WTC11 (cell line): ENCODE results near the gene SNX30. TPM values are rescaled to one million over a fixed set of nuclear protein-coding genes. Genes with fewer than 3 reads are reported as not detected.

Experiments
- ATAC-seq: fragments of 200-7000 bp; cut with Tn5 transposase; 2 replicates; pipeline ENCODE4 v1.10.0; 2021; ENCODE audit warnings: mild to moderate bottlenecking, moderate library complexity
- CTCF ChIA-PET: fragments of 300-600 bp; sonication (Branson Sonifier 250); formaldehyde crosslinking; loops from one replicate; lab custom pipeline; 2021; ENCODE audit warnings: antibody characterized with exemption; lab: Charles Lee
- POLR2A ChIA-PET: fragments of 350-600 bp; sonication (Branson Sonifier 250); formaldehyde crosslinking; loops from one replicate; lab custom pipeline; 2021; ENCODE audit warnings: antibody characterized with exemption; lab: Charles Lee
- DNase-seq: peaks from one replicate; pipeline ENCODE4 v3.0.0; 2021; ENCODE audit warnings: low spot score
- H3K27ac Mint-ChIP-seq: 2 replicates; pipeline ENCODE4 v1.8.0; 2021; ENCODE audit warnings: mixed read lengths
- H3K27me3 Mint-ChIP-seq: 2 replicates; pipeline ENCODE4 v1.8.0; 2021; ENCODE audit warnings: low read depth, mild to moderate bottlenecking, moderate library complexity, mixed read lengths
- H3K36me3 Mint-ChIP-seq: 2 replicates; pipeline ENCODE4 v1.8.0; 2021; ENCODE audit warnings: mixed read lengths
- H3K4me1 Mint-ChIP-seq: 2 replicates; pipeline ENCODE4 v1.8.0; 2022; ENCODE audit warnings: mixed read lengths
- H3K4me3 Mint-ChIP-seq: 2 replicates; pipeline ENCODE4 v1.8.0; 2021; ENCODE audit warnings: mild to moderate bottlenecking, moderate library complexity, mixed read lengths
- H3K9me3 Mint-ChIP-seq: 2 replicates; pipeline ENCODE4 v1.8.0; 2021; ENCODE audit warnings: mixed read lengths
- ETV6 ChIP-seq: sonication (generic); formaldehyde crosslinking; IDR thresholded peaks from 2 replicates; pipeline ENCODE4 v1.8.1; 2022; ENCODE audit warnings: mild to moderate bottlenecking, missing genetic modification reagents
- GABPB1 ChIP-seq: sonication (generic); formaldehyde crosslinking; IDR thresholded peaks from 2 replicates; pipeline ENCODE4 v1.8.1; 2023; ENCODE audit warnings: mild to moderate bottlenecking, missing genetic modification reagents
- GTF2I ChIP-seq: fragments of 250-450 bp; sonication (Bioruptor Pico); conservative IDR thresholded peaks from 2 replicates; pipeline ENCODE4 v1.4.0; 2021; ENCODE audit warnings: mild to moderate bottlenecking
- JAZF1 ChIP-seq: fragments of 250-450 bp; sonication (Bioruptor Pico); IDR thresholded peaks from 2 replicates; pipeline ENCODE4 v1.9.0; 2021; ENCODE audit warnings: moderate library complexity, mild to moderate bottlenecking, inconsistent platforms
- KAT7 ChIP-seq: sonication (generic); formaldehyde crosslinking; IDR thresholded peaks from 2 replicates; pipeline ENCODE4 v1.8.1; 2023; ENCODE audit warnings: missing genetic modification reagents, mild to moderate bottlenecking, borderline replicate concordance
- MXD4 ChIP-seq: fragments of 250-450 bp; sonication (Bioruptor Pico); IDR thresholded peaks from 2 replicates; pipeline ENCODE4 v1.8.0; 2021; ENCODE audit warnings: mild to moderate bottlenecking, moderate library complexity, borderline replicate concordance
- NFYB ChIP-seq: sonication (generic); formaldehyde crosslinking; conservative IDR thresholded peaks from 2 replicates; pipeline ENCODE4 v1.8.0; 2022; ENCODE audit warnings: low read depth, missing genetic modification reagents
- NR2C2 ChIP-seq: sonication (generic); formaldehyde crosslinking; IDR thresholded peaks from 2 replicates; pipeline ENCODE4 v1.8.0; 2022; ENCODE audit warnings: mild to moderate bottlenecking, missing genetic modification reagents
- OVOL2 ChIP-seq: fragments of 250-450 bp; sonication (Bioruptor Pico); IDR thresholded peaks from 2 replicates; pipeline ENCODE4 v1.9.0; 2021; ENCODE audit warnings: mild to moderate bottlenecking, borderline replicate concordance
- ZNF219 ChIP-seq: sonication (generic); formaldehyde crosslinking; IDR thresholded peaks from 2 replicates; pipeline ENCODE4 v1.8.0; 2023; ENCODE audit warnings: missing genetic modification reagents, mild to moderate bottlenecking, borderline replicate concordance
- ZNF232 ChIP-seq: sonication (generic); formaldehyde crosslinking; IDR thresholded peaks from 2 replicates; pipeline ENCODE4 v1.8.0; 2022; ENCODE audit warnings: mild to moderate bottlenecking, missing genetic modification reagents
- total RNA-seq: library from RNA; stranded (reverse); gene quantifications from 3 replicates; pipeline ENCODE4 v1.2.3, GENCODE V29; 2021
- TF ChIP-seq, protein P1 (sequence below): fragments of 250-450 bp; sonication (Bioruptor Pico); conservative IDR thresholded peaks from 2 replicates; pipeline ENCODE4 v1.9.0; 2021; ENCODE audit warnings: mild to moderate bottlenecking
- TF ChIP-seq, protein P2 (sequence below): fragments of 250-450 bp; sonication (Bioruptor Pico); IDR thresholded peaks from 2 replicates; pipeline ENCODE4 v1.9.0; 2021; ENCODE audit warnings: mild to moderate bottlenecking
- TF ChIP-seq, protein P3 (sequence below): sonication (generic); formaldehyde crosslinking; IDR thresholded peaks from 2 replicates; pipeline ENCODE4 v1.8.1; 2023; ENCODE audit warnings: mild to moderate bottlenecking, missing genetic modification reagents
- TF ChIP-seq, protein P4 (sequence below): fragments of 250-450 bp; sonication (Bioruptor Pico); IDR thresholded peaks from 2 replicates; pipeline ENCODE4 v1.9.0; 2021; ENCODE audit warnings: mild to moderate bottlenecking, borderline replicate concordance
- TF ChIP-seq, protein P5 (sequence below): fragments of 200-600 bp; IDR thresholded peaks from 2 replicates; pipeline ENCODE4 v1.8.0; 2022; ENCODE audit warnings: antibody characterized with exemption

The SNX30 gene
- total RNA-seq, 1 experiment from 2014 or later, result 13.4 TPM

DNA sequence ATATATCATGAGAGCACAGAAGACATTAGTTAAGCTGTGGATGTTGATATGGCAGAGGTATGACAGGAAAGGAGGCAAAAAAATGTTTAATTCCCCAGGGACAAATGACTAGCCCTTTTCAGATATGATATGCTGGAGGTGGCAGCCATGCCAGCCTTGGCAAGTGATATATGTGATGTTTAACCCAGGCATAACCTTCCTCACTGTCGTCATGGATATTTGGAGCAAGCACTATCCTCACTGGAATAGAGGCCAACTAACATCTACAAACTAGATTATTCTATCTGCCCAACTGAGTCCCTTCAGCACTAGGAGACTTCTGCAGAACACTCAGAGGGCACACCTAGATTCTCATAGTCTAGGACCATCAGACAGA, 167.4 kb downstream of the SNX30 start (continued):
- TF ChIP-seq, protein P1, sequence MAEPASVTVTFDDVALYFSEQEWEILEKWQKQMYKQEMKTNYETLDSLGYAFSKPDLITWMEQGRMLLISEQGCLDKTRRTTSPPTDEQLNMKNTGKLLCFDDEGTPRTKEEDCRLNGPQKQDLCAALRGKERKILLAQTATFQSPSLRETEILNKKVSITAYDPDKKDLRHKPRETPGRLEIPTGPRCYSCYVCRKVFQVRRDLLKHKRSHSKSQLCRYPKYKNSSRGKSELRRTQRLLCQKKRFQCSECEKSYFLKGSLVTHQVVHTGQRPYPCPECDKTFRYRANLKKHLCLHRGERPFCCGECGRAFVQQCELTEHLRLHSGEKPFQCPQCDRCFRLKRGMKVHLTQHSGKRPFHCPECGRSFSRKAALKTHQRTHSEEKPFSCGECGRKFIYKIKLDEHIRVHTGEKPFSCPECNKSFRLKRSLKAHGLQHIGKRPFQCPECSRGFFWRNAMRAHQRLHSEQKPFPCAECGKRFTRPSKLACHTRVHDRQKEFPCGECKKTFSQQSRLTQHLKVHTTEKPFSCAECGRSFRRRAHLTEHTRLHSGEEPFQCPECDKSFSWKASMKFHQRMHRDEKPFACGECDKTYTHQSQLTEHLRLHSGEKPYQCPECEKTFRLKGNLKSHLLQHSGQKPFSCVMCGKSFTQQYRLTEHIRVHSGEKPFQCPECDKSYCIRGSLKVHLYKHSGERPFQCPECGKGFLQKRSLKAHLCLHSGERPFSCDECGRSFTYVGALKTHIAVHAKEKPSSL (CRISPR knock-in tag), result no peak
- TF ChIP-seq, protein P2, sequence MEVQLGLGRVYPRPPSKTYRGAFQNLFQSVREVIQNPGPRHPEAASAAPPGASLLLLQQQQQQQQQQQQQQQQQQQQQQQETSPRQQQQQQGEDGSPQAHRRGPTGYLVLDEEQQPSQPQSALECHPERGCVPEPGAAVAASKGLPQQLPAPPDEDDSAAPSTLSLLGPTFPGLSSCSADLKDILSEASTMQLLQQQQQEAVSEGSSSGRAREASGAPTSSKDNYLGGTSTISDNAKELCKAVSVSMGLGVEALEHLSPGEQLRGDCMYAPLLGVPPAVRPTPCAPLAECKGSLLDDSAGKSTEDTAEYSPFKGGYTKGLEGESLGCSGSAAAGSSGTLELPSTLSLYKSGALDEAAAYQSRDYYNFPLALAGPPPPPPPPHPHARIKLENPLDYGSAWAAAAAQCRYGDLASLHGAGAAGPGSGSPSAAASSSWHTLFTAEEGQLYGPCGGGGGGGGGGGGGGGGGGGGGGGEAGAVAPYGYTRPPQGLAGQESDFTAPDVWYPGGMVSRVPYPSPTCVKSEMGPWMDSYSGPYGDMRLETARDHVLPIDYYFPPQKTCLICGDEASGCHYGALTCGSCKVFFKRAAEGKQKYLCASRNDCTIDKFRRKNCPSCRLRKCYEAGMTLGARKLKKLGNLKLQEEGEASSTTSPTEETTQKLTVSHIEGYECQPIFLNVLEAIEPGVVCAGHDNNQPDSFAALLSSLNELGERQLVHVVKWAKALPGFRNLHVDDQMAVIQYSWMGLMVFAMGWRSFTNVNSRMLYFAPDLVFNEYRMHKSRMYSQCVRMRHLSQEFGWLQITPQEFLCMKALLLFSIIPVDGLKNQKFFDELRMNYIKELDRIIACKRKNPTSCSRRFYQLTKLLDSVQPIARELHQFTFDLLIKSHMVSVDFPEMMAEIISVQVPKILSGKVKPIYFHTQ (CRISPR knock-in tag), result no peak
- TF ChIP-seq MXD4 (CRISPR knock-in tag), result no peak
- no peak for TF ChIP-seq ZNF232 (CRISPR knock-in tag)
- no peak for TF ChIP-seq ETV6 (CRISPR knock-in tag)
- no peak for TF ChIP-seq NR2C2 (CRISPR knock-in tag)
- no peak for TF ChIP-seq KAT7 (CRISPR knock-in tag)
- TF ChIP-seq, protein P3, sequence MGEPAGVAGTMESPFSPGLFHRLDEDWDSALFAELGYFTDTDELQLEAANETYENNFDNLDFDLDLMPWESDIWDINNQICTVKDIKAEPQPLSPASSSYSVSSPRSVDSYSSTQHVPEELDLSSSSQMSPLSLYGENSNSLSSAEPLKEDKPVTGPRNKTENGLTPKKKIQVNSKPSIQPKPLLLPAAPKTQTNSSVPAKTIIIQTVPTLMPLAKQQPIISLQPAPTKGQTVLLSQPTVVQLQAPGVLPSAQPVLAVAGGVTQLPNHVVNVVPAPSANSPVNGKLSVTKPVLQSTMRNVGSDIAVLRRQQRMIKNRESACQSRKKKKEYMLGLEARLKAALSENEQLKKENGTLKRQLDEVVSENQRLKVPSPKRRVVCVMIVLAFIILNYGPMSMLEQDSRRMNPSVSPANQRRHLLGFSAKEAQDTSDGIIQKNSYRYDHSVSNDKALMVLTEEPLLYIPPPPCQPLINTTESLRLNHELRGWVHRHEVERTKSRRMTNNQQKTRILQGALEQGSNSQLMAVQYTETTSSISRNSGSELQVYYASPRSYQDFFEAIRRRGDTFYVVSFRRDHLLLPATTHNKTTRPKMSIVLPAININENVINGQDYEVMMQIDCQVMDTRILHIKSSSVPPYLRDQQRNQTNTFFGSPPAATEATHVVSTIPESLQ, result no peak
- TF ChIP-seq GTF2I (CRISPR knock-in tag), result no peak
- no peak for TF ChIP-seq ZNF219 (CRISPR knock-in tag)
- TF ChIP-seq NFYB (CRISPR knock-in tag), result no peak
- no peak for TF ChIP-seq GABPB1 (CRISPR knock-in tag)

DNA sequence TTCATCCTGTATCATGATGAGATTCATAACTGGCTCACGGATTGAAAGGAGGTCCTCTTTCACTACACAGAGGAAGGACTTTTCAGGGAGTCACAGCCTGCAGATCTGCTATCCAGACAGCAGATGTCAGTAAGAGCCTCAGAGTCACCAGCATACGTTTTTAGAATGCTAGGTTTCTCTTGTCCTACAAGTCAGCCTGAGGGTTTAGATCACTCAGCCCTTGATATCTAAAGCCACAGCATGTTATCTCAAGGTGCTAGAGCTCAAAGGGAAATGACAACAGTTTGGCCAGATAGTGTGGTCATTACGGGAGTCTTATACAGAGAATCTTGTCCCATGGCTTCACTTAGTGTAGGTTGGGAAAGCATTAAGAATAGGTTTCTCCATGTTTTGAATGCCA, 171.0 kb downstream of the SNX30 start:
- TF ChIP-seq, protein P4, sequence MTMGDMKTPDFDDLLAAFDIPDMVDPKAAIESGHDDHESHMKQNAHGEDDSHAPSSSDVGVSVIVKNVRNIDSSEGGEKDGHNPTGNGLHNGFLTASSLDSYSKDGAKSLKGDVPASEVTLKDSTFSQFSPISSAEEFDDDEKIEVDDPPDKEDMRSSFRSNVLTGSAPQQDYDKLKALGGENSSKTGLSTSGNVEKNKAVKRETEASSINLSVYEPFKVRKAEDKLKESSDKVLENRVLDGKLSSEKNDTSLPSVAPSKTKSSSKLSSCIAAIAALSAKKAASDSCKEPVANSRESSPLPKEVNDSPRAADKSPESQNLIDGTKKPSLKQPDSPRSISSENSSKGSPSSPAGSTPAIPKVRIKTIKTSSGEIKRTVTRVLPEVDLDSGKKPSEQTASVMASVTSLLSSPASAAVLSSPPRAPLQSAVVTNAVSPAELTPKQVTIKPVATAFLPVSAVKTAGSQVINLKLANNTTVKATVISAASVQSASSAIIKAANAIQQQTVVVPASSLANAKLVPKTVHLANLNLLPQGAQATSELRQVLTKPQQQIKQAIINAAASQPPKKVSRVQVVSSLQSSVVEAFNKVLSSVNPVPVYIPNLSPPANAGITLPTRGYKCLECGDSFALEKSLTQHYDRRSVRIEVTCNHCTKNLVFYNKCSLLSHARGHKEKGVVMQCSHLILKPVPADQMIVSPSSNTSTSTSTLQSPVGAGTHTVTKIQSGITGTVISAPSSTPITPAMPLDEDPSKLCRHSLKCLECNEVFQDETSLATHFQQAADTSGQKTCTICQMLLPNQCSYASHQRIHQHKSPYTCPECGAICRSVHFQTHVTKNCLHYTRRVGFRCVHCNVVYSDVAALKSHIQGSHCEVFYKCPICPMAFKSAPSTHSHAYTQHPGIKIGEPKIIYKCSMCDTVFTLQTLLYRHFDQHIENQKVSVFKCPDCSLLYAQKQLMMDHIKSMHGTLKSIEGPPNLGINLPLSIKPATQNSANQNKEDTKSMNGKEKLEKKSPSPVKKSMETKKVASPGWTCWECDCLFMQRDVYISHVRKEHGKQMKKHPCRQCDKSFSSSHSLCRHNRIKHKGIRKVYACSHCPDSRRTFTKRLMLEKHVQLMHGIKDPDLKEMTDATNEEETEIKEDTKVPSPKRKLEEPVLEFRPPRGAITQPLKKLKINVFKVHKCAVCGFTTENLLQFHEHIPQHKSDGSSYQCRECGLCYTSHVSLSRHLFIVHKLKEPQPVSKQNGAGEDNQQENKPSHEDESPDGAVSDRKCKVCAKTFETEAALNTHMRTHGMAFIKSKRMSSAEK (CRISPR knock-in tag), result no peak
- TF ChIP-seq OVOL2 (CRISPR knock-in tag), result no peak
- no peak for TF ChIP-seq JAZF1 (CRISPR knock-in tag)
- TF ChIP-seq, protein P5, sequence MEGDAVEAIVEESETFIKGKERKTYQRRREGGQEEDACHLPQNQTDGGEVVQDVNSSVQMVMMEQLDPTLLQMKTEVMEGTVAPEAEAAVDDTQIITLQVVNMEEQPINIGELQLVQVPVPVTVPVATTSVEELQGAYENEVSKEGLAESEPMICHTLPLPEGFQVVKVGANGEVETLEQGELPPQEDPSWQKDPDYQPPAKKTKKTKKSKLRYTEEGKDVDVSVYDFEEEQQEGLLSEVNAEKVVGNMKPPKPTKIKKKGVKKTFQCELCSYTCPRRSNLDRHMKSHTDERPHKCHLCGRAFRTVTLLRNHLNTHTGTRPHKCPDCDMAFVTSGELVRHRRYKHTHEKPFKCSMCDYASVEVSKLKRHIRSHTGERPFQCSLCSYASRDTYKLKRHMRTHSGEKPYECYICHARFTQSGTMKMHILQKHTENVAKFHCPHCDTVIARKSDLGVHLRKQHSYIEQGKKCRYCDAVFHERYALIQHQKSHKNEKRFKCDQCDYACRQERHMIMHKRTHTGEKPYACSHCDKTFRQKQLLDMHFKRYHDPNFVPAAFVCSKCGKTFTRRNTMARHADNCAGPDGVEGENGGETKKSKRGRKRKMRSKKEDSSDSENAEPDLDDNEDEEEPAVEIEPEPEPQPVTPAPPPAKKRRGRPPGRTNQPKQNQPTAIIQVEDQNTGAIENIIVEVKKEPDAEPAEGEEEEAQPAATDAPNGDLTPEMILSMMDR, result no peak
- Mint-ChIP-seq H3K9me3 (no peaks in the 10 kb centered on the region), H3K4me1 (peaks cover 3% of the 10 kb centered on the region; the same call in 1 of the 2 replicates), H3K27me3 (peaks cover 24% of the 10 kb centered on the region), H3K27ac (no peak overlapping the region), H3K4me3 (no peak overlapping the region), H3K36me3 (no peaks in the 10 kb centered on the region)
- peak; percentile 89 for ATAC-seq
- CTCF ChIA-PET, result interaction anchor here (1.2 to 1.5 kb wide), 2 partner anchors 18 to 50 kb away, joined by 3 to 5 read pairs; no protein-coding TSS in a partner anchor
- POLR2A ChIA-PET, result no interaction called here
- DNase-seq, result no peak
